Activated CD4-positive, alpha-beta T cell treated with anti-CD3 and anti-CD28 coated beads for 1 hour (primary cell): Measurements from ENCODE around the gene SPRN.
A peak's percentile ranks its signal among the peaks of the same experiment; 100 is the strongest.
"Not testable (repeated sequence)": the region's sequence is repeated elsewhere in the genome, so short reads cannot be mapped to it uniquely, and the experiment has no call there.

Experiments used
- DNase-seq: peaks from one replicate; pipeline ENCODE4 v3.0.0-alpha.2; 2020

The SPRN gene

GRCh38 chr10:133456041-133456951 lies 31.9 kb upstream of the SPRN start:
- peak; percentile 4 for DNase-seq

DNA sequence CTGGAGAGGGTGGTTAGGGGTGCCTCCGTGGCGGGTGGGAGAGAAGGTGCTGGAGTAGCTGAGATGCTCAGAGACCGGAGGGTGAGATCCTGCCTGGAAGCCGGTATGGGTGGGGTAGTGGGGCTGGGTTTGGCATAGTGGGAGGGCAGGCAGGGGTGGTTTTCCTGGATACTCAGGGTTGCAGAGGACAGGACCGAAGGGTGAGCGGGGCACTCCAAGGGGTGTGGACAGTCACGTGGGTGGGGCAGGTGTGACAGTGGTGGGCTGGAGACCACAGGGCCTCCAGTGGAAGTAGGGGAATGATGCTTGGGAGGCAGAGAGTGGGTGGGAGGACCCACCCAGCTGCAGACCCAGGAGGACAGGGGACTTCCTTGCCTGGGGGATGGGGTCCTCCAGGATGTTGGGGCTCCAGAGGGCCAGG lies 31.2 kb upstream of the SPRN start:
- DNase-seq, result no peak

- no peak for DNase-seq
These were observed 30.8 kb upstream of the SPRN start for GRCh38 chr10:133455196-133455595.

GRCh38 chr10:133454204-133454893 lies 29.9 kb upstream of the SPRN start:
- no peak for DNase-seq

GRCh38 chr10:133453516-133454203 lies 29.2 kb upstream of the SPRN start, which contains the start of gene SCART1:
TSS of gene SCART1 (plus strand) at chr10:133453945. CDS start at chr10:133453998, 53 bp downstream.
- DNase-seq, result no peak

GRCh38 chr10:133452453-133452852 lies 28.0 kb upstream of the SPRN start:
- DNase-seq, result no peak

DNA sequence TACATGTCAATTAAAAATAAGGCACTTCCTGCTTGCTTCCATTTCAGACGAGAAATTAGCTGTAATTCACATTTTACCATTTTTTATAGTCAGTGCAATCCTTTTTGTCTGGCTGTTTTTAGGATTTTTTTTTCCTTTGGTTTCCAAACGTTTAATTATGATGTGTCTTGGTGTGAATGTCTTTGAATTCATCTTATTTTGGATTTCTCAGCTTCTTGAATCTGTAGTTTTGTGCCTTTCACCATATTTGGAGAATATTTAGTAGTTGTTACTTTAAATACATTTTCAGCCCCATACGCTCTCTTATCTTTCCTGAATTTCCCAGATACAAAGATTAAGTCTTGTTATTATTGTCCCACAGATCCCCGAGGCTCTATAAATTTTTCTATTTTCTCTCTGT lies 26.9 kb upstream of the SPRN start:
- no peak for DNase-seq

DNA sequence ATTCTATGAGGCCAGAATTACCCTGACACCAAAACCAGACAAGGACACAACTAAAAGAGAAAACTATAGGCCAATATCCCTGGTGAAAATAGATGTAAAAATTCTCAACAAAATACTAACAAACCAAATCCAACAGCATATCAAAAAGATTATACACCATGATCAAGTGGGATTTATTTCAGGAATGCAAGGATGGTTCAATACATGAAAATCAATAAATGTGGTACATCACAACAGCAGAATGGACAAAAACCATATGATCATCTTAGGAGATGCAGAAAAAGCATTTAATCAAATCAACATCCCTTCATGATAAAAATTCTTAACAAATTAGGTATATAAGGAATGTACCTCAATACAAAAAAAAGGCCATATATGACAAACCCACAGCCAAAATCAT lies 23.7 kb upstream of the SPRN start:
- no peak for DNase-seq

DNA sequence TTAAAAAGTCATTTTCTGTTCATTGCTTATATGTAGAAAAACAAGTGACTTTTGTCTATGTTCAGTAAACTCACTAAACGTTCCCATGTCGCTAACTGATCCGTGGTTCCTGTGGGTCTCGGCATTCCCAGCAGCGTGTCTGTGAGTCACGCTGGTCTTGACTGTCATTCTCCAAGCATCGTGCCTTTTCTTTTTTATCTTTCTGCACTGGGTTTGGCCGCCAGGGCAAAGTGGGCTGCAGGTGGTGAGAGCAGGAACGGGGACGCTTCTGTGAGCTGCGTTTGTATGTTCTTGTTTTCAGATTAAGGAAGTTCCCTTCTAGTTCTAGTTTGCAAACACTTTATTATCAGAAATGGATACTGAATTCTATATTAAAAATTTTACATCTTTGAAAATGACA lies 22.6 kb upstream of the SPRN start:
- no peak for DNase-seq

- peak; percentile 5 for DNase-seq
These were observed 21.6 kb upstream of the SPRN start for GRCh38 chr10:133445751-133446708.

- no peak for DNase-seq
These were observed 20.9 kb upstream of the SPRN start for GRCh38 chr10:133445268-133445732.

DNA sequence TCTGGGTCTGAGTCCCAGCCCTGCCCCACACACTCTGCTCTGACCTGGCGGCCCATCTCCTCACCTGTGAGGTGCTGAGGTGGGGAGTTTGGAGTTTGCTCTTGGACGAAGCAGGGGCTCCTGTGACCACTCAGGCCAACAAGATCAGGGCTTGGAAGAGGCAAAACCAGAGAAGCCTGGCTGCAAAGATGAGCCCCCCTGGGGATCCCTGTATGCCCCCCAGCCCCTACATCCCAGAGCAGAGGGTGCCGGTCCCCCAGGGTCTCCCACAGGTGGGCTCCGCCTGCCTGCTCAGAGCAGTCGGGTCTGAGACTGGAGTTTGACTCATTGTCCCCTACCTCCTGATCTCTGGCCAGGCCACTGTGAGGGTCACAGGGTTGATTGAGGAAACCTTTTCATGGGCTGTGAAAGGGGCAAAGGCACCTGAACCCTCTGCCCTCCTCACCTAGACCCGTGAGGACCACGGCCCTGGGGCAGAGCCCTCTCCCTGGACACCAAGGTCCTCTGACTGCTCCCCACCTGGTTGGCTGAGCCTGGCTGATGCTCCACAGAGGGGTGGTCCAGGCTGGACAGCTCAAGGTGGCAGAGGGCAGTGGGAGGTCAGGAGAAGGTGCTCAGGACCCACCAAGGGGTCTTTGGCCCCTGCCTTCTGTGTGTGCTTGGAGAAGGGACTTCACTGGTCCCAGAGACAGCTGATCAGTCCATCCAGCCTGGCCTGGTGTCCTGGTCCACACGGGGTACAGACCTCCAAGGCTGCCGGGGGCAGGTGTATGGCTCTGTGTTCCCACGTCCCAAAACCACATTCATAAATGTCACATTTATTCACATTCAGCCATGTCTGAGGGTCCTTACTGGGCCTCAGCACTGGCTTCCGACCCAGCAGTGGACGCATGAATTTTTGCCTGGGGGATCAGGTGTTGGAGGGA lies 20.2 kb upstream of the SPRN start:
- peak; percentile 5 for DNase-seq

DNA sequence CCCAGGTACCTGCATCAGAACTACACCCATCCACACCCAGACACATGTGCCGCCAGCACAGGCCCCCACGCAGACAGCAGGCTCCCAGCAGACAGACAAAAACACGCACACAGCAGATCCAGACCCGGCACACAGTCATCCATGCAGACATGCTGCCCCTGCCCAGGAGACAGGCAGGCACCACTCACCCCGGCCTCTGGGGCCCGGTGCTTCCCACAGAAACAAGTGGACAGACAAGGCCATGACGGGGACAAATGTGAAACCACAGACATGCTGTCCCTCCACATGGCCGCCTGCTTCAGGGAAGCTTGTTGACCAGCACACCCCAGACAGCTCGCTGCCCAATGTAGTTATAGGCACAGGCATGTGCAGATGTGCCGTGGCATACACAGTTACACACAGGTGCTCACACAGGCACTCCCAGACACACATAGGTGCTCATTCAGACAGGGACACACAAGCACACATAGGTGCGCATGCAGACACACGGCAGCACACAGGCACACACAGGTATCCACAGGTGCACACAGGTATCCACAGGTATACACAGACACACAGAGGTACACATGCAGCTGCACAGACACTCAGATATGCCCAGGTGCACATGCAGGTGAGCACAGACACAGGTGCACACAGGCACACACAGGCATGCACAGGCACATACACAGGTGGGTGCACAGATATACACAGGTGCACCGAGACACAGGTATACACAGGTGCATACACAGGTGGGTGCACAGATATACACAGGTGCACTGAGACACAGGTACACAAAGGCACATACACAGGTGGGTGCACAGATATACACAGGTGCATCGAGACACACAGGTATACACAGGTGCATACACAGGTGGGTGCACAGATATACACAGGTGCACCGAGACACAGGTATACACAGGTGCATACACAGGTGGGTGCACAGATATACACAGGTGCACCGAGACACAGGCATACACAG lies 18.8 kb upstream of the SPRN start:
- DNase-seq, result no peak

GRCh38 chr10:133442191-133442966 lies 18.0 kb upstream of the SPRN start:
- peak; percentile 7 for DNase-seq

DNA sequence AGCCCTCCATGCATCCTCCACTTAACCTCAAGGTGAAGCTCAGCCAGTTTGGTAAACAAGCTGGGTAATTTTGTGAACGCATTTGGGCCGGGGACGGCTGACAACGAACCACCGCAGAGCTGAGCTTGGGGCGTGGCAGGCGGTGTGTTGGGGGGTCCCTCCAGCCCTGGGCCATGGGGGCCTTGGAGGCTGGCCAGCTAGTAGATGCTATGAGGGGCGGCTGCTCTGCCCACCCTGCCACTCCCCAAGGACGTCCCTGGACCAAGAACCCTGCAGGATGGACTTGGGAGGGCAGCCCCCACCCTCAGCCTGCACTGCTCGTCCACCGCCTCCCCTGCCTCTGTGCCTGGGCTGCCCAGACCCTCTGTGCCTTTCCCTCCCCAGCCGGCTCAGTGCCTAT lies 17.4 kb upstream of the SPRN start:
- DNase-seq, result peak; percentile 4

GRCh38 chr10:133441356-133441755 lies 16.9 kb upstream of the SPRN start:
- DNase-seq, result not testable (repeated sequence)

GRCh38 chr10:133440633-133441285 lies 16.3 kb upstream of the SPRN start:
- DNase-seq, result peak; percentile 6
